Inflammatory macrophage treated with lipopolysaccharide for 1 hour (primary cell): Measurements from ENCODE around the gene CABP5.
"Not testable (repeated sequence)": the region's sequence is repeated elsewhere in the genome, so short reads cannot be mapped to it uniquely, and the experiment has no call there.

ENCODE experiments used
- DNase-seq, 2 donors: peaks; one replicate each; pipeline ENCODE4 v3.0.0-alpha.2; 2020 to 2022

The CABP5 gene

DNA sequence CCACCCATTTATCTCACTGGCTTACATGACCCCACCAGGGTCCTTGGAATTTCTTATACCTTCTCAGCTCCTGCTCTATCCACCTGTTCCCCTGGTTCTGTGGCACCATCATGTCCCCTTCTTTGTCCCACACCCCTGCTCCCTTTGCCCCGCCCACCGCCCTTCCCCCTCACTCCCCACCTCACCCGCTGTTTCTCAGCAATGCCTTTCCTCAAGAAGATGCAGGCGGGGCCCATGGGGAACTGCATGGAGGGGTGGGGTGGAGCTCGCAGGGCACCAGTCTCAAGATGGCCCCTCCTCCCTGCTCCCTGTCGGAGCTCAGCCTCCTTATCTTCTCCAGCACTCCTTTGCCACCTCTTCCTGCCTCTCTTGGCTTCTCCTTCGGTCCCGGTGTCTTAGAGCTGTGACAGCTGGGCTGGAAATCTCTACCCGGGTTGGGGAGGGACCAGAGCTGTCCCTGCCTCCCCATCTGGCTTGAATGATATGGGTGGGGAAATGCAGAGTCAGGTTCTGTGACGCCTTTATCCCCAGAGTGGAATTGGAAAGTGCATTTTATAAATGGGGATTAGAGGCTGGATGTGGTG, at the start of gene CABP5:
Gene CABP5, minus strand, starts transcription at position 405 of the 584 bp plus-strand sequence. Its CDS starts 157 bp downstream, at position 248.
- no peak for DNase-seq

GRCh38 chr19:48091111-48091718, 47.3 kb upstream of the CABP5 start:
- DNase-seq, result not testable (repeated sequence)

- no peak for DNase-seq
Measured at GRCh38 chr19:48090281-48090802, 46.5 kb upstream of the CABP5 start.

DNA sequence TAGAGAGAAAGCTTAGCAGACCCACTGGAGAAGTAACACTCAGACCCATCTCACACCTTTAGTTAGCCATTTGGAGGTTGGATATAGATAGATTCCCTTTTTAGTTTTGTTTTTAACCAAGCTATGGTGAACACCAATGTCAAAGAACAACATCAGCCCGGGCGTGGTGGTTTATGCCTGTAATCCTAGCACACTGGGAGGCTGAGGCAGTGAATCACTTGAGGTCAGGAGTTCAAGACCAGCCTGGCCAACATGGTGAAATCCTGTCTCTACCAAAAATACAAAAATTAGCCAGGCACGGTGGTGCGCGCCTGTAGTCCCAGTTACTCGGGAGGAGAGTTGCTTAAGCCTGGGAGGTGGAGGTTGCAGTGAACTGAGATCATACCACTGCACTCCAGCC, 45.1 kb upstream of the CABP5 start:
- DNase-seq, result not testable (repeated sequence)

DNA sequence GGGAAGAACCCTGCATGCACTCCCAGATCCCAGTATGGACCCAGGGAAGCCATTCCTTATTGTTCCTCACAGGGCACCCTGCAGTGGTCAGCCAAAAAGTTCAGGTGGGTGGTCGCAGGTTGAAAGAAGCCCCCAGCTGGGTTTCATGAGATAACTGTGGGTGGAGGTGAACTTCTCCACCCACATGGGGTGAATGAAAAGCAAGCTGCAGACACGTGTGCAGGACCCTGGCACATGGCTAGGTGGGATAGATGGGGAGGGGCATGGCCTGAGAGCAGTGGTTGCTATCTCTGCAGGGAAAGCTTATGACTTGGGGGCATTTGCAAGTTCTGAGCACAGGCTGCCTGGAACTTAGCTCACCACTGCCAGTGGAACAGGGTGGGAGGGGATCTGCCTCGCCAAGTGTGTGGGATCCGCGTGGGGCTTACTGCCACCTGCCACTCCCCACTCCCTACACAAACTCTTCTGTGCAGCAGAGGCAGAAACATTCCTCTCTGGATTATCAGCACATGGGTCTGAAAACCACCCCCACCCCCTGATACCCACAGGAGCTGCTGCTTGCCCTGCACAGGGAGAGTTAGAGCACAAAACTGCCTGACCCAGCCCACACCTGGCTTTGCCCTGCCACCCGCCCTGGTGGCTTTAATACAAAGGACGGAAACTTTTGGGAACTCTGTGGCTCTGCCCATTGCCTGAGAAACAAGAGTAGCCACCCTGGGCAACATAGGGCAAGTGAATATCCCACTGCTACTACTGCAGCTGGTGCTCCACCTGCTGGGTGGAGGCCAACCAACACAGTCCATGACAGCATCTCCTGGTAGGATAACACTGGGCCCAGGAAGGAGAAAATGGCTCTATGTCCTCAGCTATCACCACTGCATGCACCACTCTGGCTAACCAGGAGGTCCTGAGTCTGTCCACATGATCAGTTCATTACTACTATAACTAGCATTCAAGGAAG, 42.3 kb upstream of the CABP5 start:
- no peak for DNase-seq

DNA sequence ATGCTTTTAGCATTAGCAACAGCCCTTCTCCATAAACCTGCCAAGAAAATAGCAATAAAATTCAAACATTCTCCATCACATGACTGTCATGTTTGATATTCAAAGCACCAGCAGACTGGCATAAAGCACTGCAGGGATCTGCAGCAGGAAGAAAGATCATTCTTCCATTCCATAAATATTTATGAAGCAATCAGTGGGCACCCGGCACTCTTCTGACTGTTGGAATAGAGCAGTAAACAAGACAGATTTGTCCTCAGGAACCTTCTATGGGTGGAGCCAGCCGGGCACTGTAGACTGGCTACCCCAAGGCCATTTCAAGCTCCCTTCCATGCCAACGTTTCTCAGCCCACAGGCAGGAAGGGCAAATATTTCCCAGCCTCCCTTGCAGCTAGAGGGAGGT, 41.2 kb upstream of the CABP5 start:
- no peak for DNase-seq

- no peak for DNase-seq
Measured at GRCh38 chr19:48081106-48081505, 37.2 kb upstream of the CABP5 start.

DNA sequence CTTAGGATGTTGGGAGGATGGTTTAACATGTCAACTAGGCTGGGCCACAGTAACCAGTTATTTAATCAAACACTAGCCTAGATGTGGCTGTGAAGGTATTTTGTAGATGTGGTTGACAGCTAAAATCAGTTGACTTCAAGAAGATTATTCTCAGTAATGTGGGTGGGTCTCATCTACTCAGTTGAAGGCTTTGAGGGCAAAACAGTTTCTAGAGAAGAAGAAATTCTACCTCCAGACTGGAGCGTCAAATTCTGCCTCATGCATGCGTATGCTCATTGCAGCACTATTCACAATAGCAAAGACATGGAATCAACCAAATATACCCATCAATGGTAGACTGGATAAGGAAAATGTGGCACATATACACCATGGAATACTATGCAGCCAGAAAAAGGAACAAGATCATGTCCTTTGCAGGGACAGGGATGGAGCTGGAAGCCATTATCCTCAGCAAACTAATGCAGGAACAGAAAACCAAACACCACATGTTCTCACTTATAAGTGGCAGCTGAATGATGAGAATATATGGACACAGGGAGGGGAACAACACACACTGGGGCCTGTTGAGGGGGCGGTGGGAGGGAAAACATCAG, 26.4 kb upstream of the CABP5 start:
- not testable (repeated sequence) for DNase-seq

DNA sequence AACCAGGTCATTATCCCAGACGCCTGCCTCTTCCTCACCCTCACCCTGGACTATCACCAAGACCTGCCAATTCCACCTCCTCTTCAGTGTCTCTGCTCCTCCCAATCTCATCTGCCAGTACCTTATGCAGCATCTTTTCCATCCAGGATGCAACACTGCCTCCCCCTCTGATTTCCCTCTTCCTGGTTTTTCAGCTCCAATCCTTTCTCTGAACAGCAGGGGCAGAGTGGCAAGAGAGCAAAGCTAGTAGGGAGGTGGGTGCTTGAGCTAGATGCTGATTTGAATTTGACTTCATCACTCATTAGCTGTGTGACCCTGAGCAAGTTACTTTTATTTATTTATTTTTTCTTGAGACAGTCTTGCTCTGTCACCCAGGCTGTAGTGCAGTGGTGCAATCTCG, 25.6 kb upstream of the CABP5 start:
- no peak for DNase-seq

DNA sequence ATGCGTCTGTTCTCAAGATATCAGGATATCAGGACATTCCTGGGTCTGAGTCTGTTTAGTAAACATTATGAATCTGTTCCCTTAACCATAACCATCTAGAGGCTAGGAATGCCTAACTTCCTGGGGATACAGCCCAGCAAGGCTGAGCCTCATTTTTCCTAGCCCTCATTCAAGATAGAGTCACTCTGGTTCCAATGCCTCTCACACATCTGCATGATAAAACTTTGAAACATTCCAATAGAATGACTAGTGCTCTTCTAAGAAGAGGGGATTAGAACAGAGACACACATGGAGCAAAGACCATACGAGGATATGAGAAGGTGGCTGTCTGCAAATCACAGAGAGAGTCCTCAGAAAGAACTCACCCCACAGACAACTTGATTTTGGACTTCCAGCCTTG, 20.6 kb upstream of the CABP5 start:
- no peak for DNase-seq

DNA sequence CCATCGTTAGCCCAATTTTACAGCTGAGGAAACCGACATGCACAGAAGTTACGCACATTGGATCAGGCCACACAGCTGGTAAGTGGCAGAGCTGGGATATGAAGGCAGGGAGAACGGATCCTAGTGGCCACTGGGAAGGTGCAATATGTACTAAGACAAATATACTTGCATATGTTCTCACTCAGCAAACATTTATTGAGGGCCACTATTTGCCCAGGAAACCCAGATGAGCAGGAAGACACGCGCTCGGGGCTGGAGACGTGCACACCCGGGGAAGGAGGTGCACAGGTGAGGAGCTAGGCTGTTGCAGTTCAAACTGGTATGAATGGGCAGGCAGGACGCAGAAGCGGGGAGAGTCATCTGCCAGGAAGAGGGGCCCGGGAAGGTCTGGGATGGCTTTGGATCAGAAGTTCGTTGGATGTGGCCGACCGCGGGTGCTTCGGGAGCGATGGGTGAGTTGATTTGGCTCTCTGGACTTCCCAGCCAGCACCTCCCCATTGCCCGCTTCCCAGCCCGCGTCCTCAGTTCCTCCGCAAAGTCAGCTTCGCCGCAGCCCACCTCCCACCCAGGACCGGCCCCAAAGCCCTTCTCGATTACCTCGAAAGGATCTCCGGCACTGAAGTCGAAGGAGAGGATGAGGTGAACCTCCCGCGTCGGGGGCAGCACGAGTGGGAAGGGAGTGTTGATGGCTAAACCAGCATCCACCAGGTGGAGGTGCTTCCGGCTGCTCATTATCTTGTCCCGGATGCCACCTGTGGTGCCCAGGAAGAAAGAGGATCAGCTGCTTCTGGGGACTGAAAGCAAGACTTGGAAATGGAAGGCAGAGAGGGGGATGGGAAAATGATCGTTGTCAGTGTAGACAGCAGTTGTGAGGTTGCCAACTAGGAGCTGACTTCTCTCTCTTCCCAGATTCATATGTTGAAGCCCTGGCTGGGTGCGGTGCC, 17.8 kb upstream of the CABP5 start:
- DNase-seq, result no peak

DNA sequence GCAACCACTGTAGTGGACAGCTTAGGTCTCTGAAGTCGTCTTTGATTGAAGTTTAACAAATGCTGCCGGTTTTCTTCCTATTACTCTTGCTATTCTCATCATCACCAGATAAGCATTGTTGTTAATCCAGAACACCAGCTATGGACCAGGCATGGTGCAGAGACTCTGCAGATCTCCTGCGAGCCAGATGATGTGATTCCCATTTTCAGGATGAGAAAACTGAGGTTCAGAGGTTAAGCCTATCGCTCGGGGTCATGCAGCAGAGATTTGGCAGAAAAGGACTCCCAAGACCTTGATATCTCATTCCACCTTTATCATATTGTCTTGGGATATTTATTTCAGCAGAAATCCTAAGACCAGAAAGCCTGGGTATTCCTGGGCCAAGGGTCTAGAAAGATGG, 16.5 kb upstream of the CABP5 start:
- DNase-seq, result no peak

- DNase-seq, result no peak
Measured at GRCh38 chr19:48059331-48059730, 15.5 kb upstream of the CABP5 start.

DNA sequence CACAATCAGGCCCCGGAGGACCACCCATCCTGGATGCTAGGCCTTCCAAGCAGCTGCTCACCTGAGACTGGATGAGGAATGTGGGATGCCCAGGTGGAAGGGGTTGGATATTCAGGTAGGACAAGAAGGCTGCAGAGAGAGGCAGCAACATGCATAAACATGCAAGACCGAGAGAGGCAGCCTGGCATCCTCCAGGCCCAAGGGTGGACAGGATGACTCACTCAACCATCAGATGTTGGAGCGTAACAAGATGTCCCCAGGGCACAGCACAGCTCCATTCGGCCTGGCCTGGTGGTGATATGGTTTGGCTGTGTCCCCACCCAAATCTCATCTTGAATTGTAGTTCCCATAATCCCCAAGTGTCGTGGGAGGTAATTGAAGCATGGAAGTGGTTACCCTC, 10.0 kb upstream of the CABP5 start:
- DNase-seq, result no peak

- no peak for DNase-seq
Measured at GRCh38 chr19:48053076-48053475, 9.2 kb upstream of the CABP5 start.

GRCh38 chr19:48051335-48052033, 7.6 kb upstream of the CABP5 start:
- DNase-seq, result no peak

GRCh38 chr19:48044561-48044960, 682 bp upstream of the CABP5 start:
- no peak for DNase-seq

DNA sequence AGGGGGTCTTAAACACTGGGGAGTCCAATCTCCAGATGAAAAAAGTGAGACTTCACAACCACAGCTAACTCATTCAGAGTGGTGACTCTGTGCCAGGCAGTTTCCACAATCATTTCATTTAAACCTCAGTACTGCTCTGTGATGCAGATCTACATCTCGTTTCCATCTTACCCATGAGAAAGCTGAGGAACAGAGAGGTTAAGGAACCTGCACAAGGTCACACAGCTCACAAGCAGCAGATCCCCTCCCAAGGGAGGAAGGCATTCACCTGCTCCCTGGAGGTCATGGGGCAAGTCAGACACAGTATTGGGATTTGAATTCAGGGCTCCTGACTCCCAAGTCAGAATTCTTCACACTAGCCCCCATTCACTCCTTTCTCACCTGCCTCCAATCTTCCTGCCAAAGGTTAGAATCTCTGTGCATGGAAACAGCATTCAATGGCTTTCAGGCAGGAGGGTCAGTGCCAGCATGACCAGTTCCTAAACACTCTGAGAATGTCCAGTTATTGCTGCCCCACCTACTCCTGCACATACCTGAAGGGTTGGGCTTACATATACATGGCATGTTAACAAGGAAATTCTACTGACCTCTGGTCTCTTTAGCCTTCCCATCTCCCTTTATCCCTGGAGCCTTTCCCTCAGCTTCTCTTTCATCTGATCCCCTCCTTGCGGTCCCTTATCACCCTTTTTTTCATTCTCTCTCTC, 1.9 kb downstream of the CABP5 start:
- no peak for DNase-seq

DNA sequence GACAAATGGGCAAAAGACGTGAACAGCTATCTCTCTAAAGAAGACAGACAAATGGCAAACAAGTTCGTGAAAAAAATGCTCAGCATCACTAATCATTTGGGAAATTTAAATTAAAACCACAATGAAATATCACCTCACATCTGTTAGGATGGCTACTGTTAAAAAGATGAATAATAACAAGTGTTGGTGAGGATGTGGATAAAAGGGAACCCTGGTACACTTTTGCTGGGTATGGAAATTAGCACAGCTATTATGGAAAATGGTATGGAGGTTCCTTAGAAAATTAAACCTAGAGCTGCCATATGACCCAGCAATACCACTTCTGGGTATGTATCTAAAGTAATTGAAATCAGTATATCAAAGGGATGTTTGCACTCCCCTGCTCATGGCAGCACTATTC, 7.1 kb downstream of the CABP5 start:
- DNase-seq, result no peak

- no peak for DNase-seq
Measured at GRCh38 chr19:48033604-48034003, 10.3 kb downstream of the CABP5 start.

- no peak for DNase-seq
Measured at GRCh38 chr19:48030073-48030472, 13.8 kb downstream of the CABP5 start.
